ENCODE data around the gene LSS.
"Not testable (repeated sequence)": the region's sequence is repeated elsewhere in the genome, so short reads cannot be mapped to it uniquely, and the experiment has no call there.

Gene LSS

GRCh38 chr21:46184625-46185555 is 43.7 kb downstream of the LSS start:
- Histone ChIP-seq H3K36me3 (ENCODE audit: control insufficient read depth, insufficient read depth, low read length) (peaks cover 2% of the 10 kb centered on the region; the same call in 1 of the 2 replicates), H3K9me3 (ENCODE audit: control insufficient read depth, insufficient read depth, low read length) (no peaks in the 10 kb centered on the region), H3K4me3 (ENCODE audit: low read length) (peak overlapping the region; percentile 25; the same call in 1 of the 2 replicates), H3K27ac (ENCODE audit: low read length) (no peak overlapping the region), H3K4me1 (ENCODE audit: control insufficient read depth, insufficient read depth, low read length) (no peaks in the 10 kb centered on the region; the same call in 1 of the 2 replicates), H3K27me3 (ENCODE audit: control insufficient read depth, insufficient read depth, low read length) (no peaks in the 10 kb centered on the region)
- WGBS (ENCODE audit: insufficient coverage, insufficient read length) = no CpG with 5 or more reads among the region's 30 CpGs
- peak; percentile 97 for DNase-seq (ENCODE audit: low read depth, low spot score)

- Histone ChIP-seq H3K27me3 (ENCODE audit: control insufficient read depth, insufficient read depth, low read length) (no peaks in the 10 kb centered on the region), H3K4me3 (ENCODE audit: low read length) (peak within 1 kb of the TSS; percentile 91), H3K4me1 (ENCODE audit: control insufficient read depth, insufficient read depth, low read length) (no peaks in the 10 kb centered on the region; the same call in 1 of the 2 replicates), H3K36me3 (ENCODE audit: control insufficient read depth, insufficient read depth, low read length) (peaks cover 2% of the 10 kb centered on the region; the same call in 1 of the 2 replicates), H3K9me3 (ENCODE audit: control insufficient read depth, insufficient read depth, low read length) (no peaks in the 10 kb centered on the region), H3K27ac (ENCODE audit: low read length) (no peak within 1 kb of the TSS)
- WGBS (ENCODE audit: insufficient coverage, insufficient read length) = no CpG with 5 or more reads among the region's 24 CpGs
- DNase-seq (ENCODE audit: low read depth, low spot score) = no peak
Measured at GRCh38 chr21:46183910-46184624, 44.5 kb downstream of the LSS start, which contains the start of gene SPATC1L. SPATC1L (minus strand) TSS chr21:46184459; CDS start chr21:46182816, 1,643 bp downstream.

- not testable (repeated sequence) for H3K36me3 ChIP-seq (ENCODE audit: control insufficient read depth, insufficient read depth, low read length); H3K4me3 ChIP-seq (ENCODE audit: low read length)
Measured at GRCh38 chr21:46183337-46183909, 45.2 kb downstream of the LSS start.

GRCh38 chr21:46182548-46183336 is 45.8 kb downstream of the LSS start:
- Histone ChIP-seq H3K9me3 (ENCODE audit: control insufficient read depth, insufficient read depth, low read length) (no peaks in the 10 kb centered on the region), H3K27me3 (ENCODE audit: control insufficient read depth, insufficient read depth, low read length) (no peaks in the 10 kb centered on the region), H3K36me3 (ENCODE audit: control insufficient read depth, insufficient read depth, low read length) (peaks cover 2% of the 10 kb centered on the region; the same call in 1 of the 2 replicates), H3K4me1 (ENCODE audit: control insufficient read depth, insufficient read depth, low read length) (no peaks in the 10 kb centered on the region; the same call in 1 of the 2 replicates), H3K27ac (ENCODE audit: low read length) (no peak overlapping the region), H3K4me3 (ENCODE audit: low read length) (no peak overlapping the region)
- WGBS (ENCODE audit: insufficient coverage, insufficient read length) = no CpG with 5 or more reads among the region's 44 CpGs
- DNase-seq (ENCODE audit: low read depth, low spot score) = no peak

More at GRCh38 chr21:46183337-46183909, 45.2 kb downstream of the LSS start:
- not testable (repeated sequence) for H3K27me3 ChIP-seq (ENCODE audit: control insufficient read depth, insufficient read depth, low read length); H3K4me1 ChIP-seq (ENCODE audit: control insufficient read depth, insufficient read depth, low read length); DNase-seq (ENCODE audit: low read depth, low spot score); H3K9me3 ChIP-seq (ENCODE audit: control insufficient read depth, insufficient read depth, low read length); H3K27ac ChIP-seq (ENCODE audit: low read length)
- no CpG with 5 or more reads among the region's 13 CpGs for WGBS (ENCODE audit: insufficient coverage, insufficient read length)

GRCh38 chr21:46181953-46182547 is 46.5 kb downstream of the LSS start:
- peaks cover 2% of the 10 kb centered on the region; the same call in 1 of the 2 replicates for H3K36me3 ChIP-seq (ENCODE audit: control insufficient read depth, insufficient read depth, low read length)
- H3K4me3 ChIP-seq (ENCODE audit: low read length) = no peak overlapping the region
- DNase-seq (ENCODE audit: low read depth, low spot score) = no peak
- H3K9me3 ChIP-seq (ENCODE audit: control insufficient read depth, insufficient read depth, low read length) = no peaks in the 10 kb centered on the region
- H3K4me1 ChIP-seq (ENCODE audit: control insufficient read depth, insufficient read depth, low read length) = no peaks in the 10 kb centered on the region; the same call in 1 of the 2 replicates
- H3K27ac ChIP-seq (ENCODE audit: low read length) = no peak overlapping the region
- no CpG with 5 or more reads among the region's 16 CpGs for WGBS (ENCODE audit: insufficient coverage, insufficient read length)
- no peaks in the 10 kb centered on the region for H3K27me3 ChIP-seq (ENCODE audit: control insufficient read depth, insufficient read depth, low read length)

- no CpG with 5 or more reads among the region's 19 CpGs for WGBS (ENCODE audit: insufficient coverage, insufficient read length)
- Histone ChIP-seq H3K4me3 (ENCODE audit: low read length) (no peak overlapping the region), H3K9me3 (ENCODE audit: control insufficient read depth, insufficient read depth, low read length) (no peaks in the 10 kb centered on the region)
Measured at GRCh38 chr21:46181436-46181835, 47.1 kb downstream of the LSS start.

GRCh38 chr21:46180778-46181391 is 47.7 kb downstream of the LSS start:
- peaks cover 2% of the 10 kb centered on the region; the same call in 1 of the 2 replicates for H3K36me3 ChIP-seq (ENCODE audit: control insufficient read depth, insufficient read depth, low read length)
- H3K27ac ChIP-seq (ENCODE audit: low read length) = no peak overlapping the region
- H3K4me1 ChIP-seq (ENCODE audit: control insufficient read depth, insufficient read depth, low read length) = no peaks in the 10 kb centered on the region; the same call in 1 of the 2 replicates
- no peaks in the 10 kb centered on the region for H3K27me3 ChIP-seq (ENCODE audit: control insufficient read depth, insufficient read depth, low read length)
- no CpG with 5 or more reads among the region's 26 CpGs for WGBS (ENCODE audit: insufficient coverage, insufficient read length)
- H3K4me3 ChIP-seq (ENCODE audit: low read length) = no peak overlapping the region
- no peaks in the 10 kb centered on the region for H3K9me3 ChIP-seq (ENCODE audit: control insufficient read depth, insufficient read depth, low read length)
- DNase-seq (ENCODE audit: low read depth, low spot score) = no peak

More at GRCh38 chr21:46181436-46181835, 47.1 kb downstream of the LSS start:
- Histone ChIP-seq H3K4me1 (ENCODE audit: control insufficient read depth, insufficient read depth, low read length) (no peaks in the 10 kb centered on the region; the same call in 1 of the 2 replicates), H3K27me3 (ENCODE audit: control insufficient read depth, insufficient read depth, low read length) (no peaks in the 10 kb centered on the region), H3K36me3 (ENCODE audit: control insufficient read depth, insufficient read depth, low read length) (peaks cover 2% of the 10 kb centered on the region; the same call in 1 of the 2 replicates), H3K27ac (ENCODE audit: low read length) (no peak overlapping the region)
- DNase-seq (ENCODE audit: low read depth, low spot score) = no peak

GRCh38 chr21:46180079-46180722 is 48.4 kb downstream of the LSS start:
- WGBS (ENCODE audit: insufficient coverage, insufficient read length) = no CpG with 5 or more reads among the region's 24 CpGs
- Histone ChIP-seq H3K27ac (ENCODE audit: low read length) (no peak overlapping the region), H3K4me3 (ENCODE audit: low read length) (no peak overlapping the region), H3K4me1 (ENCODE audit: control insufficient read depth, insufficient read depth, low read length) (no peaks in the 10 kb centered on the region; the same call in 1 of the 2 replicates), H3K36me3 (ENCODE audit: control insufficient read depth, insufficient read depth, low read length) (peaks cover 2% of the 10 kb centered on the region; the same call in 1 of the 2 replicates), H3K27me3 (ENCODE audit: control insufficient read depth, insufficient read depth, low read length) (no peaks in the 10 kb centered on the region), H3K9me3 (ENCODE audit: control insufficient read depth, insufficient read depth, low read length) (no peaks in the 10 kb centered on the region)
- no peak for DNase-seq (ENCODE audit: low read depth, low spot score)

GRCh38 chr21:46179708-46180078 is 48.9 kb downstream of the LSS start:
- H3K27ac ChIP-seq (ENCODE audit: low read length) = no peak overlapping the region
- H3K4me3 ChIP-seq (ENCODE audit: low read length) = no peak overlapping the region
- H3K36me3 ChIP-seq (ENCODE audit: control insufficient read depth, insufficient read depth, low read length) = peaks cover 2% of the 10 kb centered on the region; the same call in 1 of the 2 replicates
- H3K27me3 ChIP-seq (ENCODE audit: control insufficient read depth, insufficient read depth, low read length) = no peaks in the 10 kb centered on the region
- no peak for DNase-seq (ENCODE audit: low read depth, low spot score)
- H3K9me3 ChIP-seq (ENCODE audit: control insufficient read depth, insufficient read depth, low read length) = no peaks in the 10 kb centered on the region
- WGBS (ENCODE audit: insufficient coverage, insufficient read length) = no CpG with 5 or more reads among the region's 17 CpGs
- H3K4me1 ChIP-seq (ENCODE audit: control insufficient read depth, insufficient read depth, low read length) = no peaks in the 10 kb centered on the region; the same call in 1 of the 2 replicates

Measured in iPS DF 6.9 (cell line).